HG03097 (cell line): Measurements from ENCODE around the gene RHO.

ENCODE experiments used
- ATAC-seq: cut with Tn5 transposase; IDR thresholded peaks from one replicate; pipeline ENCODE4 v1.9.1; 2021; ENCODE audit not compliant: unreplicated experiment, low FRiP score

Gene RHO

DNA sequence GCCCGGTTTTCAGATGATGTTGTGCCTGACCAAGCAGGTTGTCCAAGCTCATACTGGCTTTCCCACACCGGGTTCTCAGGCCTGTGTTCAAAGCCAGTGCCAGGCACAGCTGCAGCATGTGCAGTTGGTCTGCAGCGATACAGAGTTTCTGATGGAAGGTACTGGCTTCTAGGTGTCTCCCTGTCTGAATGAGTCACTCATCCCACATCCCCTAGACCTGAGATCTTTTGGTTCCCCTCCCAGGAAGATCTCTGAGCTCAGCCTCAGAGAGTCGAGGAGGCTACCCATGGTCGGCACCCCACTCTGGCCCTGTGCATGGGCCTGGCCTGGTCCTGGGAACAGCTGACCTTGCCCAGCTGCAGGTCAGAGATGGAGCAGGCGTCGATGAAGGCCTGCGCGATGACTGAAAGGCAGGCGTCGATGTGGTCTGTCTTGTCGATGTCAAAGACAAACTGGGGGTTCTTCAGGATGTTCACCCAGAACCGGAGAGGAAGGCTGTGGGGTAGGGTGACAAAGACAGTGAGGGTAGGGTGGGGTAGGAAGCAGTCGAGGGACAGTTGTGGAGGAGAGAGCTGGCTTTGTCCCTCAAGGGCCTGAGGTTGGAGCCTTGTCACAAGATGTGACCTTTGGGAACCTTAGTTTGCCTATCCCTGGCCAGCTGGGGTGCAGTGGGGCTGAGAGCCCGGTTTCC is 29.8 kb downstream of the RHO start:
- no peak for ATAC-seq

DNA sequence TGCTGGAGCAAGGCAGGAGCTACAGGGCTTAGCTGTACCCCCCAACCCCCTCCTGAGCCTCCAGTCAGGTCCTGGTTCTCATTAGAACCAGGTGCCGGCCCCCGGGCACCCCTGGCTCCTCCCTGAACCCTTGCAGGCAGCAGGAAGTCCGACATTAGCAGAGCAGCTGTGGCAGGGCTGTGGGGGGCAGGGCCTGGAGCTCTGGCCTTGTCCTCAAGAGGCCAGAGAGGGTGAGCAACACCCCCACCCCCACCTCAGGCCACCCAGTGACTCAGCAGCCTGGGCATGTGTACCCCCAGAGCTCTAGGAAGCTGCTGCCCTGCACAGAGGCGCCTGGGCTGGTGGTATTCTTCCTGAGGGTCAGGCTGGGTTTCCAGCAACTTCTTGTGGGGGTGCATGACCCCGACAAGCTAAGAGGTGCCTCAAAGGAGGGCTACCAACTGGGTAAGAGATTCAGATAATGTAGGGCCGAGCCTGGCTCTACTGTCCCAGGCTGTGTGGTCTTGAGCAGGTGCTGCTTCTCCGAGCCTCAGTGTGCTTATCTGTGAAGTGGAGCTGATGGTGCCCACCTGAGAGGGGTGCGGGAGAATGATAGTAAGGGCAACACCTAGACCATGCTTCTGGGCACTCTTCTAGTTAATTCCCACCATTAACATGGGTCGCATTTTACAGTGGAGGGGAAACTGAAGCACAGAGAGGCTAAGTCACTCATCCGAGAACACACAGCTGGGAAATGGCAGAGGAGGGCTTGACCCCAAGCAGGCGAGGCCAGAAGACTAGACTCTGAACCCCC is 30.5 kb downstream of the RHO start:
- ATAC-seq = no peak

DNA sequence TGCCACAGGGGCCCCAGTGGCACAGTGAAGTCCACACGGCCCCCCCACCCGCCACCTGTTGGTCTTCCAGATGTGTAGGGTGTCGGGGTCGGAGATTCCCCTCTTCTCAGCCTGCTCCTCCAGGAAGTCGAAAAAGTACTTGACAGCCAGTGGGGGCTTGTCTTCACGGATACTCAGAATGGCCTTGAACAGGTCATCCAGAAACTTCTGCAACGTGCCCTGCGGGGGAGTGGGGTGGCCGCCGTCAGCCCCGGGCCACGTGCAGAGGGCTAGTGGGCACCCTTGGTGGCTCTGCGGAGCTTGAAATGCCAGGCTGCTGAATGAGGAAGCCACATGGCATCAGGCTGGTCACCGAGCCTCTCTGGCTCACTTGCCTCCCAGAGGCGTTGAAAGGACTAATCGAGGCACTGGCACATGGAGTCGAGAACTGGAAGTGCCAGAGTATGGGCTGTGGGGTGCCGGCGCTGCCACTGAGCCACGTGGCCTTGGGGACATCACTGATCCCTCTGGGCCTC is 31.2 kb downstream of the RHO start:
- no peak for ATAC-seq

DNA sequence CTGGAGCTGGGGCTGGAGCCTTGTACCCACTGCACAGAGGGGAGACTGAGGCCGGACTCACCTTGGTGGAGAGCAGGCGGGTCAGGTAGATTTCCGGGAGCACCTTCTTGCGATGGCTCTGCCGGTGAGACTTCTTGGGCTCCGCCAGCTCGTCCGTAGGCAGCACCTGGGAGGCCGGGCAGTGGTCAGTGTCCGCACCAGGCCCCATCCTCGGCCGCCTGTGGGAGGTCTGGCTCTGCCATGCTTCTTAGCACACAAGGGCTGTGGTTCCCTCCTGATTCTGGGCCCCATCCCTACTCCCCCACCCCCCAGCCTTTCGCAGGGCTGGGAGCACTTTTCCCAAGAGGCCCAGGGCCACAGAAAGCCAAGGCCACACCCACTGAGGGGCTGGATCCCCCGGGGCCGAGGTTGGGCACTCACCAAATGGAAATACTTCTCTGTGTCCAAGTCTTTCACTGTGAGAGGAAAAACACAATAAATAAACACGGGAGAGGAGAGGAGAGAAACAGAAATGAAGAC is 31.9 kb downstream of the RHO start:
- no peak for ATAC-seq

DNA sequence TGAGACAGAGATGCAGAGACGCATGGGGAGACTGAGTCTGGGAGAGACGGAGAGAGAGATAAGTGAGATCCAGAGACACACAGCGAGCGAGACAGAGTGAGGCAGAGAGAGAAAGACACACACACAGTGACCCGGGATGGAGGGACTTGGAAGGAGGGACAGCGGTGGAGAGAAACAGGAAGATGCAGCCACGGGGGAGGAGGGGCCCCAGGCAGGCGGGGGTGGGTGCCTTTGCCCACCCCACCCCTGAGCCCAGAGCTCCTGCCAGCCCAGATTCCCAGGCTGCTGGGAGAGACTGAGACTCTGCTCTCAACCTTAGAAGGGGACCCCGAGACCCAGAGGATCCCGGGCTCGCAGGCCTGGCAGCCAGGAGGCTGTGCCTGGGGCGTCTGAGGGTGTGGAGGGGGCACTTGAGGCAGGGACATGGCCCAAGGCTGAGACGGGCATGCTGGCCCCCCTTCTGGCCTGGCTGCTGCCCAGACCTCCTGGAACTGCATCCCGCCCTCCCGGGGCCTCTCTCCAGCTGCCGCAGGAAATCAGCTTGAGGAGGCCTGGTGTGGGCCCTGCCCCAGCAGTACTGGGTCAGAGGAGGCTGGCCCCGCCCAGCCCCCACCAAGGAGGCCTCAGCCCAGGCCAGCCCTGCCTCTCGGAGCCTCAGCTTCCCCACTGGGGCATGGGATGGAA is 32.6 kb downstream of the RHO start:
- no peak for ATAC-seq

DNA sequence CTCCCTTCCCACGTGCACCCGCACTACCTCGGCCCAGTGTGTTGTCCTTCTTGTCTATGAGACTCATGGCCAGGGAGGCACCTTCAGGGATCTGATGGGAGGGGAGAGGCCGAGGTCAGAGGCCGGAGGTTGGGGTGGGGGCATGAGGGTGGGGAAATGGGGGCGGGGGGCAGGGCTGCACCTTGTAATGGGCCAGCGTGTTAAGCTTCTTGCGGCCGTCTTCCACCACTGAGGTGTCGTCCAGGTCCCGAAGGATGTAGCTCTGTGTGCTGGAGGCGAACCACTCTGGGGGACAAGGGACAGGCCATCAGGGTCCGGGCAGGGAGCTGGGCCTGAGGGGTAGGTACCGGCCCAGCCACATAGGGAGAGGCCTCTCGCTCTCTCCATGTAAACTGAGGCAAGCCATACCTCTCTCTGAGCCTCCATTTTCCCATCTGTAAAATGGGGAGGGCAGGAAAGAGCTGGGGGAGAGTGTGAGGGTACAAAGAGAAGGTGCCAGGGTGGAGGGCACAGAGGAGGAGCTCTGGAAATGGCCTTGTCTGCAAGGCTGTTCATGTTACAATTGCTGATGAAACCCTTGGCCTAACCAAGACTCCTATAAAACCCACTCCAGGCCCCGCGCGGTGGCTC is 33.3 kb downstream of the RHO start:
- ATAC-seq = no peak

DNA sequence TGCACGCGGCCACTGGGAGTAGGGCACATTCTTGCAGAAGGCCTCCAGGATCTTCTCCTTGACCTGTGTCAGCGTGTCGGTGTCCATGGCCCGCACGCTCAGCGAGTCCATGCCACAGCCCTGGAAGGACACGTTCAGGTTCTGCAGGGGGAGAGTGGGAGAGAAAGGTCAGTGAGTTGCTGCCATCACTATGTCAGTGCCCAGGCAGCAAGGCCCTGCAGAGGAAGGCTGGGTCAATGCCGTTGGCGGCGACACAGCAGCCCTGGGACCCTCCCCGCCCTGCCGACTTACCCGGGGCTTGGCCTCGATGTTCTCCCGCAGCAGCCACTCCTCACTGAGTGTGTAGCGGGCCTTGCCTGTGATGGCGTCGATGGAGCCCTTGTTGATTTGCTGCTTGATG is 34.4 kb downstream of the RHO start:
- ATAC-seq = no peak

DNA sequence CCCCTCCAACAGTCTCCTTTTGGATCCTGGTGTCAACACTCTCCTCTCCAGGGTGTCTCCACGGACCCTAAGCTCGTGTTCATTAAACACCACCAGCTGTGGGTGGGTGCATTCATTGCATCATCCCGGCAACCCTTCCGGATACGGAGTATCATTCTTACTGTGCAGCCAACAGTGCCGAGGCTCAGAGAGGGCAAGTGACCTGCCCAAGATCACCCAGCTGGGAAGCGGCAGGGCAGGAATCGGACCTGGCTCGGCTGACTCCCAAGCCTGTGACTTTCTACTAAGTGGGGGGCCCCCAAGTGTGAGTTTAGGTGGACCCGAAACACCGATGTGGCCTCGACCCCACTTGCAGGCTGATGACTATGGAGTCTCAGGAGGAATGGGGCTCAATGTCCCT is 34.9 kb downstream of the RHO start:
- ATAC-seq = no peak

DNA sequence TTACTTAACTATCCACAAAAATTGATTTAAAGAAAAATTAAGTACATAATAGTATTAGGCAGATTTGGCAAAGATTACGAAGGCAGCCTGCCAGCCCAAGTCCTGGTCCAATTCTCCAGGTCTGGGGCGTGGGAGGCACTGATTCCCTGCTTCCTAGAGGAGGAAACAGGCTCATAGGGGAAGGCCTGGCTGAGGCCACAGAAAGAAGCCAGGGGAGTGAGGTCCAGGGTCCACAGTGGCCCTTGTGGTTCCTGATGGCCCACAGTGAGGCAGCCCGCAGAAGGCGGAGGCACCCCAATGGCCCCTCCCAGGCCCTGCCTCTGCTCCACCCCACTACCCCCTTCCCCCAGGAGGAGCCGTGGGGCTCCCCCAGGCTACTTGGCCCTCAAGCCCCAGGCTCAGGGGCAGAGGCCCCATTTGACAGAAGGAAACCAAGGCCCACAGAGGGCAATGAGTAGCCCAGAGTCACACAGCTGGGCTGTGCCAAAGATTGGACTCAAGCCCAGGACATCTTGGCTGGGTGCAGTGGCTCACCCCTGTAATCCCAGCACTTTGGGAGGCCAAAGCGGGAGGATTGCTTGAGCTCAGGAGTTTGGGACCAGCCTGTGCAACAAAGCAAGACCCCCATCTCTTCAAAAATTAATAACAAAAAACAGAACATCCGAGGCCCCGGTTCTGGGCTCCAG is 35.6 kb downstream of the RHO start:
- ATAC-seq = no peak

DNA sequence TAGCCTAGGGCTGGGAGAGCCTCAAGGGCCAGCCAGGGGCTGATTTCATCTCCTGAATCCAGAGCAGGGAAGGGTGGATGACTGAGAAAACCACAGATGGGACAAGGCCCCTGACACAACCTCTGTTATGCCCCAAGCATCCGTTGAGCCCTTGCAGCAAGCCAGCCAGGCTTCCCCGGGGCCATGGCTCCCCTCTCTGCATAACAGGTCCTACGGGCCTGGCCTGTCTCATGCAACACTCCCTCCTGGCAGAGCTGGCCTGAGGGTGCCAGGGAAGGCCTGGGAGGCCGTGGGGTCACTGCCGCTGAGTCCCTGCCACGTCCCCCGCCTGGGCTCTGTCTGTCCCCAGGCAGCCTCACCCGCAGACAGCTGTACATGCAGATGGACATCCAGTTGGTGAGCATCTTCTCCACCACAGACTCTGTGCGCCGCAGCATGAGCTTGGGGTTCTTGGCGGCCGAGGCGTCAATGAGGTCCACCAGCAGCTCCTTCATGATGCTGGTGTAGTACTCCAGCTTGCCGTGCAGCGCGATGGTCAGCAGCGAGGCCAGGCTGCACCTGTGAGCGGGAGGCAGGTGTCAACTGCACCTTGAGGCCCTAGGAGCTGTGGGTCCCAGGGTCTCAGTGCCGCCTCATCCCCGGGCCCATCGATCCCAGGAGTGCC is 36.7 kb downstream of the RHO start:
- no peak for ATAC-seq

DNA sequence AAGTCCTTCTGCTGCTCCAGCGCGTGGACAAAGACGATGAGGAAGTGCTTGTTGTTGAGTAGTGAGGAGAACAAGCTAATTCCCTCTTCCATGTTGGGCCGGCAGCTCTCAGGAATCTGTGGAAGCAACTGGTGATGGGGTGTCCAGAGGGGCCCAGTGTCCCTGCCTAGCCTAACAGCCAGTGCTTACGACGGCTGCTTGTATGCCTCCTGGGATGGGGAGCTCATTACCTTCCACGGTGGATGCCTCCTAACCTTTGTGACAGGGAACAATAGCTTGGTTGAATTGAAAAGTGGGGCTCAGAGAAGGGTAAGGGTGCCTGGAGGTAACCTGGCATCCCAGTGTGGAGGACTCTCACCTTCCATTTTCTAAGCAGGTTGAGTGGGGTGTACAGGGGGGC is 37.5 kb downstream of the RHO start:
- ATAC-seq = no peak

DNA sequence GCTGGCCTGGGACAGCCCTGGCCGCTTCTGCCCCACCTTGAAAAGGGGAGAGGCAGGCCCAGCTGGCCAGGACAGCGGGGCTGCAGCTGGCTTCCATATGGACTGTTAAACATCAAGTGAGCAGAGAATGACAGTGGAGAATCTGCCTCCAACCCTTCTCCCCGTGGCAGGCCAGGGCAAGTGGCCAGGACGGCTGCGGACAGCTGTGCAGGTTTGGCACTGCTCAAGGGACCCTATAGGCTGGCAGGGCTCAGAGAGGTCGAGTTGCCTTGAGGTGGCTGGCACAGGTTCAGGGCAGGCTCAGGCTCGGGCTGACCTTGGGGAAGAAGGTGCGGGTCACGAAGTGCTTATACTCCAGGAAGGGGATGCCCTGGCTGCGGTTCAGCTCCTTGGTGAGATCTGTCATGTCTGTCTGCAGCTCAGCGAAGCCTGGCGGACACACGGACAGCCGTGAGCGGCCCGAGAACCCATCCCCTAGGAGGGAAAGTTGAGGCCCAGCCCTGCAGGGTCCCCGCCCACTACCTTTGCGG is 38.8 kb downstream of the RHO start:
- ATAC-seq = no peak

DNA sequence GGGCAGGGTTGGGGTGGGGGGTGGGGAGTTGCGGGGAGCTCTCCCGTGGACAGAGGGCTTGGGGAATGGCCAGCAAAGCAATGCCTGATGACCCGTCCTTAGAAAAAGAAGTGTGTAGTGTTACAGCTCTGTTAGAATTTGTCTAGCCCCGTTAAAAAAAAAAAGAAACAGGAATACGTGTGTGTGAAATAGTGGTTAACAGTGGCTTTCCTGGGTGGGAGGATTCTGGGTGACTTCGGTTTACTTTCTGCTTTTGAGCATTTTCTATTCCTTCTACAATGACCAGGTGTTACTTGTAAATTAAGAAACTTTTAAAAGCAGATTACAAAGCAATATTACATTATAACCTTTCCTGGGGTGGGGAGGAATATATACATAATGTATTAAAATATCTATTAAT is 39.5 kb downstream of the RHO start:
- ATAC-seq = no peak

DNA sequence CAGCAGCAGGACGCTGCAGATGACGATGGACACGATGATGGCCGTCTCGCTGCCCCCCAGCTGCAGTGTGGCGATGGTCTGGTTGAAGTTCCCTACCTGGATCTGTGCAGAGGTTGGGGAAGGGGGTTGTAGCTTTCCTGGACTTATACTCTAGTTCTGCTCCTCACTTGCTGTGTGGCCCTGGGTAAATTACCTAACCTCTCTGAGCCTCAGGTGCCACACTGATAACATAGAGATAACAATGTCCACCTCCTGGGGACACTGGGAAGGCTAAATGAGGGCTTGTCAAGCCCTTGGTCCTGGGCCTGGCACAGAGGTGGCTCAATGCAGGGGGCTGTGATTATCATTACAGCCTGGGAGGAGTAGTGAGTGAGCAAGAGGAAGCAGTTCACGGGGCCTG is 41.4 kb downstream of the RHO start:
- ATAC-seq = no peak

DNA sequence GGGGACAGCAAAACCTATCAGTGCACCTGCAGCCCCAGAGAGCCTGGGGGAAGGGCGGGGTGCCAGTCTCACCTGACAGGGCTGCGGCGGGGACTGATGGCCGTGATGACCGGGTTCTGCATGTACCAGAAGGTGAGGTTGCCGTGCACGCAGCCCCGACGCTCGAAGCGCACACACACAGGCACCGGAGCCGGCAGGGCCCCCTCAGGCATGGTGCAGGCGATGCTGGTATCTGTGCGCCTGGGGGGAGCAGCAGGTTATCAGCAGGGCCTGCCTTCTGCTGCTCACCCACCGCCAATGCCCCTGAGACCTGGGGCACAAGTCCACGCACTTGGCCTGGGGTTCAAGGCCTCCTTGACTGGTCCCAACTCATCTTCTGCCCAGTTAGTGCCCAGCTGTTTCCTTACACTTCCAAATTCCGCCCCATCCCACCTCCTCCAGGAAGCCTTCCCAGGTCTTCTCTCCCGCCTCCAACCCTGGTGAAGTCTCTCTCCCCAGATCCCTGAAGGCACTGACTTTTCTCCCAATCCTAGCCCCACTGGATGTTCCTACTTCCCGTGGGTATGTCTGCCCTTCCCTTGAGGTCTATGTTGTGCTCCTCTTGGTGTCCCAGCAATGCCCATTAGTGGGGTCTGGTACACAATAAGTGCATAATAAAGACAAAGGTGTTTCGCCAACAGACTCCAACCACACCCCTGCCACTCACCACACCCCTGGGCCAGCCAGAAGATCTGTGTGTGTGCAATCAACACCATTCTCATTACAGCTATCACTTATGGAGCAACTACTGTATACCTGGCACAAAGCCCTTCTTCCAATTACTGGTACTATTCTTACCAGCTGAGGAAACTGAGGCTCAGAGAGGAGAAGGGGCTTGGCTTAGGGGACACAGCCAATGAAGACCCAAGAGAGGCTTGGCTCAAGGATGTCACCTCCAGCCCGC is 43.4 kb downstream of the RHO start:
- ATAC-seq = no peak

DNA sequence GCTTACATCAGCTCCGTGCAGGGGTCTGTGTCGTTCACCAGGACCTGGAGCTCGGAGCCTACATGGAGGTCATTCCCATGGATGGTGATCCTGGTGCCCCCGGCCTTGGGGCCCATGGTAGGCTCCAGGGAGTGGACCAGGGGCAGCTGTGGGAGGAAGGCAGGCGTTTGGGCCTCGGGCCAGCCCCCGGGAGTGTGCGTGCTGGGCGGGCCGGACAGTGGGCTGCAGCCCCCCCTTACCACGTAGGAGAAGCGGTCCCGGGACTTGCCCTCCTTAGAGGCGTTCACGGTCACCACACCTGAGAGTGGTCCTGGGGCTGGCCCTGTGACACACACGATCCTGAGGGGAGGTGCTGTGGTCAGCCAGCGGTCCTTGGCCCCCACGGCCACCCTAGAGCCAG is 44.2 kb downstream of the RHO start:
- ATAC-seq = no peak

DNA sequence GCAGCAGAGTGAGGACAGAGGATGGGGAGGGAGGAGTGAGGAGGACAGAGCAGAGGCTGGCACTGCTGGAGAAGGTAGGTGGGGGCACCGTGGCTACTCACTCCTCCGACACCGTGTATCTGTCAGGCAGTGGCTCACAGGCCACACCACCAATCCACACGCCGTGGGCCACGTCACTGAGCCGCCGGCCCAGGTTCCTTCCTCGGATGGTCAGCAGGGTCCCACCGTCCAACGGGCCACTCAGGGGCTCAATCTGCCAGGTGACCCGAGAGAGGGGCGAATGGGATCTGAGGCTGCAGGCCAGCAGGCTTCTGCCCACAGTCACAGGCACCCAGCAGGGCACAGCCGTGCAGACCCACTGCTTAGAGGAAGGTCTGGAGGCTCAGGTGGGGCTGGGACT is 45.1 kb downstream of the RHO start:
- no peak for ATAC-seq

DNA sequence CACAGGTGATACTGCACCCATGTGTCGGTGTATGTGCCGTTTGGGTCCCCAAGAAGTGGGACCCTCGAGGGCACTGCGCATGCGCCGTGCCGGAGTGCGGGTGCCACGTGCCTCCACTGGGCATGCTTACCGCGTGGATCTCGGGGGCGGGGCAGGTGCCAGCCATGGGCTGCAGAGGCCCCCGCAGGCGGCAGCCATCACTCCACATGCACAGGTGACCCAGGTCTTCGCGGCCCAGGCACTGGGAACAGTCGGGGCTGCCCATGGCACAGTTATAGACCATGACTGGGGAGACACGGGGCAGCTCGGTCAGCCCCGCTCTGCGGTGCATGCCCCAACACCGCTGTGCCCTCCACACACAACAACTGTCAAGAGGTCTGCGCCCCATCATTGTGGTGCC is 45.8 kb downstream of the RHO start:
- ATAC-seq = no peak
